Tibial nerve (tissue), 3 donors: ENCODE results near the gene PPP2R2C.

Experiments used
- CTCF ChIP-seq, 5 experiments: fragments of 200-600 bp in 3 of 5; fragments of 450-650 bp in 2 of 5; sonication (generic) in 3 of 5; IDR thresholded peaks; one replicate each; pipeline ENCODE4 v1.5.1; 2016 to 2019; ENCODE audit warnings: antibody characterized with exemption in 5 of 5, mild to moderate bottlenecking in 3 of 5, moderate library complexity in 2 of 5
- POLR2A ChIP-seq, 2 donors: fragments of 450-650 bp; IDR thresholded peaks; one replicate each; pipeline ENCODE4 v1.6.1; 2017; ENCODE audit warnings: antibody characterized with exemption in 2 of 2, mild to moderate bottlenecking in 2 of 2, moderate library complexity in 2 of 2

DNA sequence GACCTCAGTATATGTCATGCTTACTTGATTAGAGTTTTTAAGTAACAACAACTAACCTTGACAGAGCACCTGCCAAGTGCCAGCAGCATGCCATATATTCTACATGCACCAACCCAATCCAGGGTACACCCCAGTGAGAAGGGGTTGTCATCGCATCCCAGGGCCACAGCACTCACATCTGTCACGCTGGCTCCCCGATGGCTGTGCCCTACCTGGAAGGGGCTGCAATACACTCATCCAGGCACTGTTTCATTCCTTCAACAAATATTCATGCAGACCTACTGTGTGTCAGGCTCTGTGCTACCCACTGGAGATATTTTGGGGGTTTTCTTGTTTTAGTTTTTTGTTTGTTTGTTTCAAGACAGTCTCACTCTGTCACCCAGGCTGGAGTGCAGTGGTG, 49.5 kb downstream of the PPP2R2C start:
- TF ChIP-seq CTCF (IDR thresholded peaks at IDR 0.05) (no peak), POLR2A (IDR thresholded peaks at IDR 0.05) (no peak)
